CD8-positive, alpha-beta memory T cell (primary cell): ENCODE measurements around the gene TRPM3. TPM values are rescaled to one million over a fixed set of nuclear protein-coding genes. Genes with fewer than 3 reads are reported as not detected.
"Not testable (repeated sequence)": the region's sequence is repeated elsewhere in the genome, so short reads cannot be mapped to it uniquely, and the experiment has no call there.

Experiments
- CTCF ChIA-PET: fragments of 350-600 bp; sonication (Branson Sonifier 250); formaldehyde crosslinking; loops from one replicate; lab custom pipeline; 2021; ENCODE audit warnings: antibody characterized with exemption; lab: Charles Lee
- POLR2A ChIA-PET: fragments of 350-600 bp; sonication (Branson Sonifier 250); formaldehyde crosslinking; loops from one replicate; lab custom pipeline; 2021; ENCODE audit warnings: antibody characterized with exemption; lab: Charles Lee
- DNase-seq, 5 donors: peaks; one replicate each; pipeline versions ENCODE4 v3.0.0 to v3.0.0-alpha.2; 2020 to 2022; ENCODE audit warnings: mixed read lengths in 1 of 5
- H3K27ac ChIP-seq: one replicate; pipeline ENCODE4 v1.7.0; 2013; ENCODE audit warnings: low read depth, mild to moderate bottlenecking, low read length, moderate library complexity
- H3K27me3 ChIP-seq: 2 replicates; pipeline ENCODE4 v1.7.0; 2013; ENCODE audit warnings: low read length, mild to moderate bottlenecking; ENCODE audit not compliant: insufficient read depth, poor library complexity, severe bottlenecking
- H3K36me3 ChIP-seq: 2 replicates; pipeline ENCODE4 v1.7.0; 2013; ENCODE audit warnings: mild to moderate bottlenecking, low read length, moderate library complexity; ENCODE audit not compliant: insufficient read depth
- H3K4me1 ChIP-seq: 2 replicates; pipeline ENCODE4 v1.7.0; 2013; ENCODE audit warnings: mild to moderate bottlenecking, low read length, moderate library complexity; ENCODE audit not compliant: insufficient read depth
- H3K4me3 ChIP-seq: 2 replicates; pipeline ENCODE4 v1.7.0; 2013; ENCODE audit warnings: mild to moderate bottlenecking, low read length
- H3K9me3 ChIP-seq: 2 replicates; pipeline ENCODE4 v1.7.0; 2013; ENCODE audit warnings: mild to moderate bottlenecking, low read length
- H3K27ac Mint-ChIP-seq, 8 donors: one replicate each; pipeline ENCODE4 v1.8.0; 2020 to 2021; ENCODE audit warnings: mixed read lengths in 8 of 8, mild to moderate bottlenecking in 6 of 8, inconsistent platforms in 3 of 8, moderate library complexity in 3 of 8
- H3K27me3 Mint-ChIP-seq, 2 donors: one replicate each; pipeline ENCODE4 v1.8.0; 2020 to 2021; ENCODE audit warnings: mixed read lengths in 2 of 2, mild to moderate bottlenecking in 1 of 2, moderate library complexity in 1 of 2
- H3K36me3 Mint-ChIP-seq, 3 donors: one replicate each; pipeline ENCODE4 v1.8.0; 2020 to 2021; ENCODE audit warnings: mixed read lengths in 3 of 3, inconsistent platforms in 1 of 3, mild to moderate bottlenecking in 1 of 3
- H3K4me1 Mint-ChIP-seq, 3 donors: one replicate each; pipeline ENCODE4 v1.8.0; 2020 to 2021; ENCODE audit warnings: mixed read lengths in 3 of 3, inconsistent platforms in 1 of 3, mild to moderate bottlenecking in 1 of 3
- H3K4me3 Mint-ChIP-seq, 7 donors: one replicate each; pipeline ENCODE4 v1.8.0; 2020 to 2021; ENCODE audit warnings: mixed read lengths in 7 of 7, mild to moderate bottlenecking in 6 of 7, moderate library complexity in 4 of 7, inconsistent platforms in 2 of 7
- H3K9me3 Mint-ChIP-seq, 5 donors: one replicate each; pipeline ENCODE4 v1.8.0; 2020 to 2022; ENCODE audit warnings: mixed read lengths in 5 of 5, mild to moderate bottlenecking in 3 of 5, moderate library complexity in 2 of 5, inconsistent platforms in 1 of 5
- polyA plus RNA-seq: library from polyadenylated mRNA; unstranded; fragments of 300-500 nt; fragmentation: Illumina TruSeq; gene quantifications from one replicate; pipeline ENCODE4 v1.2.3, GENCODE V29; 2021
- total RNA-seq, 2 experiments: library from RNA; stranded (reverse); gene quantifications; one replicate each; pipeline ENCODE4 v1.2.3, GENCODE V29; 2021

TRPM3 gene
- total and polyA plus RNA-seq, 3 experiments from 2014 or later, result not detected

- ChIA-PET CTCF (no interaction called here), POLR2A (no interaction called here)
- Histone ChIP-seq H3K27me3 (no peaks in the 10 kb centered on the region), H3K9me3 (no peaks in the 10 kb centered on the region), H3K4me1 (no peaks in the 10 kb centered on the region), H3K27ac (no peak overlapping the region), H3K4me3 (no peak overlapping the region), H3K36me3 (no peaks in the 10 kb centered on the region)
- H3K27me3 Mint-ChIP-seq, result peaks cover 0 to 5% of the 10 kb centered on the region in 2 donors
- H3K36me3 Mint-ChIP-seq, result peaks cover 0 to 1% (median 0%) of the 10 kb centered on the region in 3 donors
- H3K4me3 Mint-ChIP-seq, result no peak overlapping the region
- H3K27ac Mint-ChIP-seq, result no peak overlapping the region
- no peak for DNase-seq
- H3K9me3 Mint-ChIP-seq, result peaks cover 0 to 3% (median 0%) of the 10 kb centered on the region in 5 donors
- H3K4me1 Mint-ChIP-seq, result no peaks in the 10 kb centered on the region
These were observed 143.3 kb downstream of the TRPM3 start for GRCh38 chr9:70978085-70978484.

GRCh38 chr9:70975821-70976220 is 145.6 kb downstream of the TRPM3 start:
- Histone ChIP-seq H3K9me3 (no peaks in the 10 kb centered on the region), H3K36me3 (no peaks in the 10 kb centered on the region), H3K27me3 (no peaks in the 10 kb centered on the region), H3K4me1 (no peaks in the 10 kb centered on the region), H3K4me3 (no peak overlapping the region), H3K27ac (no peak overlapping the region)
- CTCF ChIA-PET, result no interaction called here
- Mint-ChIP-seq H3K4me3 (no peak overlapping the region), H3K9me3 (no peaks in the 10 kb centered on the region), H3K27me3 (peaks cover 0 to 5% of the 10 kb centered on the region in 2 donors), H3K4me1 (no peaks in the 10 kb centered on the region), H3K36me3 (peaks cover 0 to 1% (median 0%) of the 10 kb centered on the region in 3 donors), H3K27ac (no peak overlapping the region)
- DNase-seq, result no peak
- POLR2A ChIA-PET, result no interaction called here

- H3K27ac Mint-ChIP-seq, result no peak overlapping the region
- DNase-seq, result no peak
- no peaks in the 10 kb centered on the region for H3K4me1 Mint-ChIP-seq
- ChIA-PET CTCF (no interaction called here), POLR2A (no interaction called here)
- no peak overlapping the region for H3K4me3 ChIP-seq
- no peak overlapping the region for H3K27ac ChIP-seq
- no peaks in the 10 kb centered on the region for H3K27me3 ChIP-seq
- no peaks in the 10 kb centered on the region for H3K4me1 ChIP-seq
- no peaks in the 10 kb centered on the region for H3K9me3 ChIP-seq
- H3K36me3 ChIP-seq, result no peaks in the 10 kb centered on the region
- peaks cover 0 to 4% (median 0%) of the 10 kb centered on the region in 5 donors for H3K9me3 Mint-ChIP-seq
- H3K27me3 Mint-ChIP-seq, result peaks cover 0 to 4% of the 10 kb centered on the region in 2 donors
- no peak overlapping the region for H3K4me3 Mint-ChIP-seq
- H3K36me3 Mint-ChIP-seq, result peaks cover 0 to 1% (median 0%) of the 10 kb centered on the region in 3 donors
These were observed 149.7 kb downstream of the TRPM3 start for GRCh38 chr9:70971723-70972122.

GRCh38 chr9:70966380-70966779 is 155.0 kb downstream of the TRPM3 start:
- H3K27me3 ChIP-seq, CTCF ChIA-PET, H3K27ac ChIP-seq, H3K9me3 ChIP-seq, H3K4me3 Mint-ChIP-seq, H3K27ac Mint-ChIP-seq, H3K27me3 Mint-ChIP-seq, H3K9me3 Mint-ChIP-seq, H3K4me3 ChIP-seq, DNase-seq, POLR2A ChIA-PET, H3K4me1 ChIP-seq, H3K4me1 Mint-ChIP-seq, H3K36me3 ChIP-seq, H3K36me3 Mint-ChIP-seq: not testable (repeated sequence)

GRCh38 chr9:70964861-70965260 is 156.6 kb downstream of the TRPM3 start:
- Mint-ChIP-seq H3K9me3 (peaks cover 0 to 4% (median 2%) of the 10 kb centered on the region in 5 donors), H3K4me3 (no peak overlapping the region), H3K36me3 (no peaks in the 10 kb centered on the region), H3K27me3 (peaks cover 2 to 4% of the 10 kb centered on the region in 2 donors), H3K27ac (no peak overlapping the region), H3K4me1 (no peaks in the 10 kb centered on the region)
- Histone ChIP-seq H3K4me3 (no peak overlapping the region), H3K36me3 (no peaks in the 10 kb centered on the region), H3K27me3 (no peaks in the 10 kb centered on the region), H3K4me1 (no peaks in the 10 kb centered on the region), H3K27ac (no peak overlapping the region), H3K9me3 (no peaks in the 10 kb centered on the region)
- POLR2A ChIA-PET, result no interaction called here
- CTCF ChIA-PET, result no interaction called here
- no peak for DNase-seq

- H3K4me1 ChIP-seq, result no peaks in the 10 kb centered on the region
- ChIA-PET POLR2A (no interaction called here), CTCF (no interaction called here)
- H3K4me1 Mint-ChIP-seq, result no peaks in the 10 kb centered on the region
- H3K36me3 ChIP-seq, result no peaks in the 10 kb centered on the region
- H3K27me3 ChIP-seq, result no peaks in the 10 kb centered on the region
- peaks cover 0 to 4% (median 0%) of the 10 kb centered on the region in 5 donors for H3K9me3 Mint-ChIP-seq
- no peaks in the 10 kb centered on the region for H3K36me3 Mint-ChIP-seq
- DNase-seq, result no peak
- H3K4me3 Mint-ChIP-seq, result no peak overlapping the region
- H3K4me3 ChIP-seq, result no peak overlapping the region
- H3K9me3 ChIP-seq, result no peaks in the 10 kb centered on the region
- H3K27ac Mint-ChIP-seq, result no peak overlapping the region
- peaks cover 0 to 2% of the 10 kb centered on the region in 2 donors for H3K27me3 Mint-ChIP-seq
- H3K27ac ChIP-seq, result no peak overlapping the region
These were observed 157.9 kb downstream of the TRPM3 start for GRCh38 chr9:70963554-70963953.

GRCh38 chr9:70962761-70963440 is 158.5 kb downstream of the TRPM3 start:
- no peak overlapping the region for H3K27ac ChIP-seq
- POLR2A ChIA-PET, result no interaction called here
- Mint-ChIP-seq H3K4me3 (no peak overlapping the region), H3K4me1 (no peaks in the 10 kb centered on the region), H3K27ac (no peak overlapping the region), H3K36me3 (no peaks in the 10 kb centered on the region), H3K9me3 (peaks cover 0 to 4% (median 0%) of the 10 kb centered on the region in 5 donors), H3K27me3 (peaks cover 0 to 2% of the 10 kb centered on the region in 2 donors)
- no peaks in the 10 kb centered on the region for H3K36me3 ChIP-seq
- DNase-seq, result no peak
- no peaks in the 10 kb centered on the region for H3K27me3 ChIP-seq
- no peaks in the 10 kb centered on the region for H3K9me3 ChIP-seq
- H3K4me3 ChIP-seq, result no peak overlapping the region
- CTCF ChIA-PET, result no interaction called here
- no peaks in the 10 kb centered on the region for H3K4me1 ChIP-seq

- Mint-ChIP-seq H3K27me3 (peaks cover 0 to 2% of the 10 kb centered on the region in 2 donors), H3K36me3 (no peaks in the 10 kb centered on the region), H3K9me3 (peaks cover 0 to 2% (median 0%) of the 10 kb centered on the region in 5 donors), H3K4me3 (no peak overlapping the region), H3K27ac (no peak overlapping the region), H3K4me1 (no peaks in the 10 kb centered on the region)
- H3K27ac ChIP-seq, result no peak overlapping the region
- DNase-seq, result no peak
- H3K4me3 ChIP-seq, result no peak overlapping the region
- POLR2A ChIA-PET, result no interaction called here
- H3K36me3 ChIP-seq, result no peaks in the 10 kb centered on the region
- H3K27me3 ChIP-seq, result no peaks in the 10 kb centered on the region
- CTCF ChIA-PET, result no interaction called here
- no peaks in the 10 kb centered on the region for H3K9me3 ChIP-seq
- no peaks in the 10 kb centered on the region for H3K4me1 ChIP-seq
These were observed 162.1 kb downstream of the TRPM3 start for GRCh38 chr9:70959366-70959765.
